HG02973 (cell line): ENCODE data around the gene POMT1.
"Not testable (repeated sequence)": the region's sequence is repeated elsewhere in the genome, so short reads cannot be mapped to it uniquely, and the experiment has no call there.

Experiments
- ATAC-seq: cut with Tn5 transposase; IDR thresholded peaks from one replicate; pipeline ENCODE4 v1.9.1; 2021; ENCODE audit warnings: moderate library complexity; ENCODE audit not compliant: unreplicated experiment

POMT1 gene

DNA sequence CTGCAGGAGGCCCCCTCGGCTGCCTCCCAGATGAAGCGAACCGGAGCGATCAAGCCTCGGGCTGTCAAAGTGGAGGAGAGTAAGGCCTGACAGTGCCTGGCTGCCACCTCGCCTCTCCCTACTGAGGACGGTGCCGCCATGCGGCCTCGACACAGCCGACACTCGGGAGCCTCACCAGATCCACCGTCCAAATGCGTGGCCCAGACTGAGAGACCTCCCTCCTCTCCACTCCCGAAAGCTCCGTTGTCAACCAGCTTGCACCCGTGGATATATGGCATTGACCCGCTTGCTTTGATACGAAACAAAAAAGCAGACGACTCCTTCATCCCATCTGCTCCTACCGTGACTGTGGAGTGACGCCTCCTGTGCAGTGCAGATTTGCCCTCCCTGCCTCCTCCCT, 6.9 kb upstream of the POMT1 start:
- ATAC-seq = no peak

DNA sequence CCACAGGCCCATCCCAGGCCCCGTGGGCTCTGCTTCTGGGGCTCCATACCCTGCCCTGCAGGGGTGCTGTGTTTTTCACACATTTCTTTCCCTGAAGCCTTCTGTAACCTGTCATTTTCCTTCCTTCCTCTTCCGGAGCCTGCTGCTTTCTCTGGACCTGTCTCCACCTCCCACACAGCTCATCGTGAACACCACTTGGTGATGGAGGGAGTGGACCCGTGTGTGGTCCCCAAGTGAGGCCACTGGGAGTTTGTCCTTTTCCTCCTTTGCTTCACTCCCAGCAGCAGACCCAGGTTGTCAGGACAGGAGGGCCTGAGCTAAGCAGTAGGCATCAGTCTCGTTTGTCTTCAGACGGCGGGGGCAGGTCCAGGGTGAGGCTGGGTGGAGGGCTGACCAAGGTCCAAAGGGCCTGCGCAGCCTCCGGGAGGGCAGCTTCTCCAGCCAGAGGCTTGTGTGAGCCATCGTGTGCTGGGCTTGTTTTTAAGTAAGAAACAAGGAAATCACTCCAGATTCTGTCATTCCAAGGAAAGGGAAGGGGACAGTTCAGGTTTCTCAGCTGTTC, 5.8 kb upstream of the POMT1 start:
- no peak for ATAC-seq

DNA sequence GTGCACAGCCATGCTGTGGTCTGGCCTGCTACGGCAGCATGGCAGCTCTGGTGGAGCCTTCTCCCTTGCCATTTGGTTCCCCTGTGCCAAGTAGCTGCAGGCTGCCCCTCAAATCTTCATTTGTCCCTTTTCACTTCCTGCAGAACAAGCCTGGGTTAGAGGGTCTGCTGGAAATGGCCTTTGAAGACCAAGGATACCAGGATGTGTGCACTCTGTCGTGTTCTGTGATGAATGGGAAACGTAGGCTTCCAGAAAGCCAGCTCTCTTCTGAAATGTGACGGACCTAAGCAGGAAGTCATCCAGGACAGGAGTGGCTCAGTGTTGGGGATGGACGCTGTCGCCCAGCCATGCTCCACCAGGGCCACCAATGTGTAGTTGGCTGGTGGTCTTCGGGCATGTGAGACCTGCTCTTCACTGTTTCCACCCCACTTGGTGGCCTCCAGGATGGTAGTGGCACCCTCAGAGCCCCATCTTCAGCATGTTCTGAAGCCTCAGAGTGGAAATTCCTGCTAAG, 3.4 kb upstream of the POMT1 start:
- no peak for ATAC-seq

DNA sequence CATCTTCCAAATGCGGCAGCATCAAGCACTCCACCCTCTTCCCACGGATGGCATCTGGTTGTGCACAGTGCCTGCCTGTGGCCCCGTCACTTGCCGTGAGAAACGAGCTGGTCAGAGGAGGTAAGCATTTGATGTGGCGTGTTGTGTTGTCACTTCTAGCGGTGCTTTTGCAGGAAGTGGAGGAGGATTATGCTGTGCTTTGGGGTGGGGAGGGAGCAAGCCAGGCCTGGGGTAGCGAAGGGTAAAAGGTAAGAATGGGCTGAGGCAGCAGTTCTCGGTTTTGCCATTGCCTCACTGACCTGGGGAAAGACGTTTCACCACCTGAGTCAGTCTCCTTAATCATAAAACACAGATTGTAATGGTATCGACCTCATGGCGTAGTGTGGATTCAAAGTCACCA, 2.3 kb upstream of the POMT1 start:
- ATAC-seq = no peak

DNA sequence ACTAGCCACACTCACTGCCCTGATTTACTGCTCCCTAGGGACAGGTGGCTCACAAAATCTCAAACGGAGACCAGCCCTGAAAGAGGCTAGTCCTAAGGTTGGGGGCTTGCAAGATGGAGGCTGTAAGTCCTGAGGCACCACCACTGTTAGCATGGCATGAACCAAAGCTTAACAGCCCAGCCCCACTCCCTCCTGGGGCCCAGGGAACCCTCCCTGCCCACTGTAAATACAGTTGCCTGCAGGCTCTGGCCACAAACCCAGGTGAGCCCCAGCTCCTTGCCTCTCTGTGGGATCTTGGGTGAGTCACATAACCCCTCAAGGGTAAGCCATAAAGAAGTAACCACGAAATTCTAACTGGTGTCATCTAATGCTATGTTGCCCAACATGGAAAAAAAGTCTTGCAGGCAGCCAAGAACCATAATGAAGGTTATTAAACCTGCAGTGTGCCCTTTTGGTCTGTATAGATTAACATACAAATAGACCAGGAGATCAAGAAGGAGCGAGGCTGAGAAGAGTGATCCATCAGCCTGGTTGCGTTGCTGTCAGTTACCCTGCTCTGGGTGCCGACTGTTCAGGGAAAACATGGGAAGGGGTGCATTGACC, 1.7 kb upstream of the POMT1 start:
- no peak for ATAC-seq

DNA sequence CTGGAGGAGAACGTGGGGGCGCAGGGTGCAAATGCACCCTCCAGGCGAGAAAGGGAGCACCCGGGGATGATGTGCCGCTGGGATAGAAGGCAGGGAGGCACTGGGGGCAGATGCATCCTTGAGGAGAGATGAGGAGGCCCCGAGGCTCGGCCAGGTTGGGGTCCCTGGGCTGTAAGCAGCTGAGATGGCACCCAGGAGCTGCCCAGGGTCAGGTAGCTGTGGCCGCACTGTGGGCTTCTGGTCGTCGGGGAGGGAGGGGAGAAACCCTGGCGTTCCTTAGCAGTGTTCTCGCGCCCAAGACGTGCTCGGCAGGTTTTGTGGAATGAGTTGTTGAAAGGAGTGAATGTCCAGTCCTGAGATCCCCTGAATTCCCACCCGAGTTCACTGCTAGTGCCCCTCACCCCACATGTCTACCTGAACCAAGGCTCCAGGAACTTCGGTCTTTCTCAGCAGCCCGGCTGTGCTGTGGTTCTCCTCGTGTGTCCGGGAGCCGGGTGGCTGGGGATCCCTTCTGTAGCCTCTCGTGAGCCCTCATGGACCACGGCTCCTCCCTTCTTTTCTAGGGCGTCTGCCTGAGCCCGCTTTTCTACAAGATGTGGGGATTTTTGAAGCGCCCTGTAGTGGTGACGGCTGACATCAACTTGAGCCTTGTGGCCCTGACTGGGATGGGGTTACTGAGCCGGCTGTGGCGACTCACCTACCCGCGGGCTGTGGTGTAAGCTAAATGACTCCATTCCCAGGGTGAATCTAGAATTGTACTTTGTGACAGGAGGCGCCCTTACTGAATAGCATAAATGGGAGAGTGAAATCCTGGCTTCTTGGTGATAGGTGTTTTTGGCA, 1.1 kb downstream of the POMT1 start:
- peak; percentile 5 for ATAC-seq

DNA sequence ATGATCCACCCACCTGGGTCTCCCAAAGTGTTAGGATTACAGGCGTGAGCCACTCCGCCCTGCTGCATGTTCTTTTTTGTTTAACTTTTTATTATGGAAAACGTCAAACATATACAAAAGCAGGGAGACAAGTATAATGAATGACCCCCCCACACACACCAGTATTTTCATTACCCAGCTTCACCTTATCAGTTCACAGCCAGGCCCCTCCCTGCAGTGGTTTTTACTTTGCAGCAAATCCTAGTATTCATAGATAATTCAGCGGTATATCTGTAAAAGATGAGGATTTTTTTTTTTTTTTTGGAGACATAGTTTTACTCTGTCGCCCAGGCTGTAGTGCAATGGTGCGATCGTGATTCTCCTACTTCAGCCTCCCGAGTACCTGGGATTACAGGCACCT, 2.3 kb downstream of the POMT1 start:
- ATAC-seq = no peak

DNA sequence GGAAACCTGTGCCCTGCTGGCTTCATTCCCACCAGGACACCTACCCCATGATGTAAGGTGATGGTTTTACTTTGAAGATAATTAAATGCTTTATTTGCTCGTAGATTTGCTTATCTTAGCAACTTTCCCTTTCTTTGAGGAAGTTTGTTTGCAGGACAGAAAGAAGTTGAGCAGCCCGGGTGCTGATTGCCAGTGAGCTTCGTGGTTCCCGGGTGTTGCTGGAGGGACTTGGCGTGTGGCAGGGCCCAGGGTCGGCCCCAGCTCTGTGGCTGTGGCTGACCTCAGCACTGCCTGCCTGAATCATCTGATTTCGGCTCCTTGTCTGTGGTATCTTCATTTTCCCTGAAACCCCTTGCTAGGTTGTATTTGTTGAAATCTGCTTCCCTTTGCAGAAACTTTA, 8.7 kb downstream of the POMT1 start:
- no peak for ATAC-seq

DNA sequence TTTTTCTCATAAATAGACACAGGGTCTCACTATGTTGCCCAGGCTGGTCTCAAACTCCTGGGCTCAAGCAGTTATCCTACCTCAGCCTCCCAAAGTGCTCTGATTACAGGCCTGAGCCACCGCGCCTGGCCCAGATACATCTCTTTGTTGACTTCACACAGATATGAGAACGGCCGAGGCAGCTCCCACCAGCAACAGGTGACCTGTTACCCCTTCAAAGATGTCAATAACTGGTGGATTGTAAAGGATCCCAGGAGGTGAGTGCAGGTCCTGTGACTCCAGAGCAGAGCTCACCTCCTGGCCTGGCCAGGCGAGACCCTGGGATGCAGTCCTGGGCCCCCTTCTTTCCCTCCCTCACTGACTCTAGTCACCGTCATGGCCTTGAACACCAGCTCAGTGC, 9.2 kb downstream of the POMT1 start:
- no peak for ATAC-seq

DNA sequence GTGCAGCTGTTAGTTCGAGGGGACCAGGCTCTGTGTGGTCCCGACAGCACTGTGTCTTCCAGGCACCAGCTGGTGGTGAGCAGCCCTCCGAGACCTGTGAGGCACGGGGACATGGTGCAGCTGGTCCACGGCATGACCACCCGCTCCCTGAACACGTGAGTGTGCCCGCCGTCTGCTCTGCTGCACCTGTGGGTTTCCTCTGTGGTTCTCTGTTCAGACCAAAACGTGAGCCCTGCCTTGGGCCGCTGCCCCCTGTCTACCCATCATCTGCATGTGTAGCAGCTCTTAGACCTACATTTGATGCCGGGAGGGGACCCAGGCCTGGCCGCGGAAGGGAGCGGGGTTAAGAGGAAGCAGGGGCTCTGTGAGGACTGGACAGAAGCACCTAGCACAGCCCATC, 10.5 kb downstream of the POMT1 start:
- no peak for ATAC-seq

DNA sequence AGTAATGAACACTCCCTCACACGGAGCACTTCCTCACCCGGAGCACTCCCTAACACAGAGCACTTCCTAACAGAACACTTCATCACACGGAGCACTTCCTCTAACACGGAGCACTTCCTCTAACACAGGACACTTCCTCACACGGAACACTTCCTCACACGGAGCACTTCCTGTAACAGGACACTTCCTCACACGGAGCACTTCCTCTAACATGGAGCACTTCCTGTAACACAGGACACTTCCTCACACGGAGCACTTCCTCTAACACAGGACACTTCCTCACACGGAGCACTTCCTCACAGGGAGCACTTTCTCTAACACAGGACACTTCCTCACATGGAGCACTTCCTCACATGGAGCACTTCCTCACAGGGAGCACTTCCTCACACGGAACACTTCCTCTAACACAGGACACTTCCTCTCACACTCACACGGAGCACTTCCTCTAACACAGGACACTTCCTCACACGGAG, 12.9 kb downstream of the POMT1 start:
- ATAC-seq = not testable (repeated sequence)

DNA sequence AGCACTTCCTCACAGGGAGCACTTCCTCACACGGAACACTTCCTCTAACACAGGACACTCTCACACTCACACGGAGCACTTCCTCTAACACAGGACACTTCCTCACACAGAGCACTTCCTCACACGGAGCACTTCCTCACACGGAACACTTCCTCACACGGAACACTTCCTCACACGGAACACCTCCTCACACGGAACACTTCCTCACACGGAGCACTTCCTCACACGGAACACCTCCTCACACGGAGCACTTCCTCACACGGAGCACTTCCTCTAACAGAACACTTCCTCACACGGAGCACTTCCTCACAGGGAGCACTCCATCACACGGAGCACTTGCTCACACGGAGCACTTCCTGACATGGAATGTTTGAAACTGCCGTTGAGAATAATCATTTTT, 13.4 kb downstream of the POMT1 start:
- no peak for ATAC-seq

DNA sequence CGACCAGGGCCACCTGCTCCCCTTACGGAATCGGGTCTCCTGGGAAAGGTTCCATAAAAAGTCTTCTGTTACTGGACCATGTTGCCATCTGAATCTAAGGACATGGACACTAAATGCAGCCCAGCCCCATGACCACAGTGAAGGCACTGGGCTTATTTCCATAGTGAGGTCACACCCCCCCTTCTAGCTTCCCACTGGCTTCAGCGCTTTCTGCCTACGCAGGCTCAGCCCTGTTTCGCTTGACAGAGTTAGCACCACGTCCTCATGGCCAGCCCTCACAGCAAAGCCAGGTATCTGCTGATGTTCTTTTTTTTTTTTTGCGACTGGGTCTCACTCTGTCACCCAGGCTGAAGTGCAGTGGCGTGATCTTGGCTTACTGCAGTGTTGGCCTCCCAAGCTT, 14.2 kb downstream of the POMT1 start:
- no peak for ATAC-seq

DNA sequence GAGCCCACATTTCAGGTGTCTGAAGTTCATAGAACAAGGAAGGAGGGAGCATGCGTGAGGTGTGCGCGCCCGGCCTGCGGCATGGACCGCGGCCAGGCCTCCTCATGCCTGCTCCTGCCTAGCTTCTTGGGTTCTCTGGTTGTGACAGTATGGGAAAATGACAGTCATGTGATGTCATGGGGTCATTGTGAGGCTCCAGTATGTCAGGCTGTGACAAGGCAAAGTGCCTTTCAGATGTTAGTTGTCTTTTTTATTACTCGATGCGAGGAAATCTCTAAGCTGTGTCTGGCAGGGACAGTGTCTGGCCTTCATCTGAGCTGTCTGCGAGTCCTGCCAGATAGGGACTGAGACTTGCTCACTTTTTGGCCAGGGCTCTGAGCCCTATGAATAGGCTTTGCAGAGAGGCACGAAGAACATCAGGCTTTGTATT, 15.1 kb downstream of the POMT1 start:
- no peak for ATAC-seq

DNA sequence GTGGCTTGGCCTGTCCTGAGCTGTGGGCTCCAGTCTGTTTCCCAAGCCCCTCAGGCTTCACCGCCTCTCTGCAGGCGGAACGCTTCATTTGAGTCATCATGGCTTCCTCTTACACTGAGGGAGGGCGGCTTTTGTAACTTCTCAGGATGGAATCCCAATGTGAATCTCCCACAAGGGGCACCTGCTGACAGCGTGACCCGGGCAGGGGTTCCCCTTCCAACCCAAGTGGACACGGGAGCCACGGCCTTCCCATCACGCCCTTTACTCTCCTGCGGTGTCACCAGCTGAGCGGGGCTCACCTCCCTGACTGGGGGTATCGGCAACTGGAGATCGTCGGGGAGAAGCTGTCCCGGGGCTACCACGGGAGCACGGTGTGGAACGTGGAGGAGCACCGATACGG, 15.8 kb downstream of the POMT1 start:
- ATAC-seq = no peak

DNA sequence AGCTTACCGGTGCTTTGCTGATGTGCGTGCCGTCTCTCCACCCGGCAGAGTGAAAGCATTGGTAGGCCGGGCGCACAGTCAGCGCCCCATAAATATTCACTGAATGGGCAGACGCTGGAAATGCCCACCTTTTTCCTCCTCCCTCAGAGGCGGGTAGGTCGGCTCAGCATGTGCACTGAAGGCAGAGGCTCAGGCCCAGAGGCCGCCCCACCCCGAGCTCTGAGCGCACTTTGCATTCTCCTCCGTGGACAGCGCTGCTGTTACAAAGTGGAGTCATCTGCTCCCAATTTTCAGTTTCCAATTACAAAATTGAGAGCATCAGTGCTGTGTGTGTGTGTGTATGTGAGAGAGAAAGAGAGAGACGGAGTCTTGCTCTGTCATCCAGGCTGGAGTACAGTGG, 17.8 kb downstream of the POMT1 start:
- ATAC-seq = no peak

DNA sequence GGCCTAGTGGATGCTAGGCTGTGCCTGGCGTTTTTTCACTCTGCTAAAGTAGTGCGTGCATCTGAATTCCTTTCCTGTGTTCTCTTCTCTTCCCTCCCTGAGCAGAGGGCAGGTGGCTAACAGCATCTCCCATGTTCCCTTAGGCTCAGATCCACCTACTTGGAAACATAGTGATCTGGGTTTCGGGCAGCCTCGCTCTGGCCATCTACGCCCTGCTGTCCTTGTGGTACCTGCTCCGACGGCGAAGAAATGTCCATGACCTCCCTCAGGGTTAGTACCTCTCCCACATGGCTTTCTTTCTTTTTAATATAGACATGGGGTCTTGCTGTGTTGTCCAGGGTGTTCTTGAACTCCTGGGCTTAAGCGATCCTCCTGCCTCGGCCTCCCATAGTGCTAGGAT, 18.5 kb downstream of the POMT1 start:
- ATAC-seq = no peak

DNA sequence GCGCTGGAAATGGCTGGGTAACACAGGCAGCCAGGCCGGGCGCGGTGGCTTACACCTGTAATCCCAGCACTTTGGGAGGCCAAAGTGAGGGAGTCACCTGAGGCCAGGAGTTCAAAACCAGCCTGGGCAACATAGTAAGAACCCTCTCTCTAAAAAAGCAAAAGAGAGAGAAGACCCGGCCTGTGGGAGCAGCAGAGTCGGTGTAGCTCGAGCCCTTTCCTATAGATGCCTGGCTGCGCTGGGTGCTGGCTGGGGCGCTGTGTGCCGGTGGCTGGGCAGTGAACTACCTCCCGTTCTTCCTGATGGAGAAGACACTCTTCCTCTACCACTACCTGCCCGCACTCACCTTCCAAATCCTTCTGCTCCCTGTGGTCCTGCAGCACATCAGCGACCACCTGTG, 19.1 kb downstream of the POMT1 start:
- ATAC-seq = no peak

DNA sequence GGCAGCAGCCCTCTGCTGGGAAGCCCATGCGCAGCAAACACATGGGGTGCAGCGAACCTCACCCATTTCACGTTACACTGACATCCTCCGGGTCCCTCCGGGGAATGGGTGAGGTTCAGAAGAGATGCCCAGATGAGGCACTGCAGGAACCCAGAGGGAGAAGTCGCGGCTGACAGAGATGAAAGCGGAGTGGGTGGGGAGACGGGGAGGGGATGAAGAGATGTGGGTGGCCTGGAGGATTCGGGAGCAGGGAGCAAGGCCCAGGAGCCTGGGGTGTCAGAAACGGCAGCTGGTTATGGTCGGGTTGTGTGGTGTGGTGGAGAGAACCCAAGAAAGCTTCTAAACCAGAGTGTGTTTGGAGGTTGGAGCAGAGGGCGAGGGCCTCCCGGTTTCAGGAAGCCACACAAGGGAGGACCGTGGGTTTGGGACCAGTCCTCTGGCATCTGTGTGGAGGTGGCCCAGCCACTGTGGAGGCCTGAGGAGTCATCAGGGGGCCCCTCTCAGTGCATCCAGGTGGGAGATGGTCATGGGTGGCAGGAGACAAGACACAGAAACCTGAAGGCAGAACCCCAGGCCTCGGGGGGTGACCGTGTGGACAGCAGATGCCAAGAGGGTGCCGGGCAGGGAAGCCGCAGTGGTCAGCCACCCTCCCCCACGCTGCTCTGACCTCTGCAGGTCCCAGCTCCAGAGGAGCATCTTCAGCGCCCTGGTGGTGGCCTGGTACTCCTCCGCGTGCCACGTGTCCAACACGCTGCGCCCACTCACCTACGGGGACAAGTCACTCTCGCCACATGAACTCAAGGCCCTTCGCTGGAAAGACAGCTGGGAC, 19.8 kb downstream of the POMT1 start:
- ATAC-seq = no peak

DNA sequence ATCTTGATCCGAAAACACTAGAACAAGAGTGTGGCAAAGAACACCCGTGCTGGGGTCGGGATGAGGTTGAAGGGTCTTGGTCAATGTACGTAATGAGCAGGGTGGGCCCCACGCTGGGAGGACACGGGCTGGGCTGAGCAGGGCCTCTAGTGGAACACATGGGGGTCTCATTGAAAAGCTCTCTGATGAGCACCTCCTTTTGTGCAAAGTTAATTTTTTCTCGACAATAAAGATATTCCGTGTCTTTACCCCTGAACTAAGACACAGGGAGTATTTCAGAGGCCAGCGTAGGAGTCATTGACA, 20.3 kb downstream of the POMT1 start:
- ATAC-seq = no peak
